NCI-H2107 treated with DMSO at 0.1 percent for 48 hours (cell line): Measurements from ENCODE around the gene GTF2IRD1.
"Not testable (repeated sequence)": the region's sequence is repeated elsewhere in the genome, so short reads cannot be mapped to it uniquely, and the experiment has no call there.

Source experiments
- DNase-seq: peaks from one replicate; lab custom pipeline; 2025; ENCODE audit not compliant: unreplicated experiment; lab: John Stamatoyannopoulos, UW

GTF2IRD1 gene

GRCh38 chr7:74467876-74468275 is 14.2 kb downstream of the GTF2IRD1 start:
- DNase-seq: no peak

- no peak for DNase-seq
These were observed 16.8 kb downstream of the GTF2IRD1 start for GRCh38 chr7:74470504-74470903.

DNA sequence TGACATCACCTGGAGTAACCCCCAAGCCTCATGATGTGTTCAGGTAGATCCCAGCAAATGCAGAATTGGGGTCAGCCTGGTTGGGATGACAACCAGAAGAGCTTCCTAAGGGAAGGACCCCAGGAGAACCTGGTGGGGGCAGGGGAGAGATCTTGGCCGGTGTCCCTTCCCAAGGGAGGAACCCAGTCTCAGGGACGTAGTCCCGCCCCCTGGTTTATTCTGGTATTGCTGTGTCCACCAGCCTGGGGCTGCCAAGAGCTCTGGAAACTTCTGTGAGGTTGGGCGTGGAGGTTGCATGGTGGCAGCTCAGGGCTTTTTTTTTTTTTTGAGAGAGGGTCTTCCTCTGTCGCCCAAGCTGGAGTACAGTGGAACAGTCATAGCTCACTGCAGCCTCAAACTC is 19.4 kb downstream of the GTF2IRD1 start:
- DNase-seq: no peak

DNA sequence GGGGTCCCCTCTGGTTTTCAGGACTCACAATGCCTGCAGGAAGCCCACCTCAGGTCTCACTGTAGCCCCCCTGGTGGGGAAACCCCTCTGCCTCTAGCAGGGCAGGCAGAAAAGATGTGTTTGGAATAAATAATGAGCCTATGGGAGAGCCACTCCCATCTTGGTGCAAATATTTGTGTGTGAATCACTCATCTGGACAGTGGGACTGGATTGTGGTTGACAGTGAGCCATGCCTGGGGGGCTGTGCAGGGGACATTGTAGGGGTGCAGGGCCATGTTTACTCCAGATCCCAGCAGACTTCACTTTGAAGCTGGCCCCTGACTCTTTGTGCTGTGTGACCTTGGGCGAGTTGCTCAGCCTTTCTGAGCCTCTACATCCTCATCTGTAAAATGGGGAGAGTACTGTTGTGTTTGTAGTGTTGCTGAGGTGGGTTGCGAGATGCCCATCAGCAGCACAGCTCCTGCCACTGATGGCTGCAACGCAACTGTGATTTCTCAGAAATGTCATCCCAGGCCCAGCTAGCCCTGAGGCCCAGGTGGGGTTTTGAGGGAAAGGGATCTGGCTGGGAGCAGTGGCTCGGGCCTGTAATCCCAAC is 20.7 kb downstream of the GTF2IRD1 start:
- no peak for DNase-seq

GRCh38 chr7:74475243-74475986 is 21.7 kb downstream of the GTF2IRD1 start:
- DNase-seq: peak; percentile 95

- peak; percentile 92 for DNase-seq
These were observed 22.3 kb downstream of the GTF2IRD1 start for GRCh38 chr7:74475987-74476350.

DNA sequence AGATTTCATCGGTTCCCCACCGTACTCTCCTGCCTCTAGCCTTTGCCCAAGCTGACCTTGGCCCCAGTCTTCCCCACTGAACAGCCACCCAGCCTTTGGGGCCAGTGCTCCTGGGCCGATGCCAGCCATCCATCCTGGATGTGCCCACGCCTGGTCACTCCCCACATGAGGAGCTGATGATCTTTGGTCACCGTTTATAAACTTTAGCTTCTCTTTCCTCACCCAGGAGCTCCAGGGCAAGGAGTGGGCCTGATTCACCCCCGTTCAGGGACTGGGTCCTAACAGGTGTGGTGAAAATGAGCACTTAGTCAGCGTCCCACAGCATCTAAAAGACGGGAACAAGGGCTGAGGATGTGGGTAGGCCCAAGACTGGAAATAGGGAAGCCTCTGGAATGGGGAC is 22.9 kb downstream of the GTF2IRD1 start:
- DNase-seq: no peak

DNA sequence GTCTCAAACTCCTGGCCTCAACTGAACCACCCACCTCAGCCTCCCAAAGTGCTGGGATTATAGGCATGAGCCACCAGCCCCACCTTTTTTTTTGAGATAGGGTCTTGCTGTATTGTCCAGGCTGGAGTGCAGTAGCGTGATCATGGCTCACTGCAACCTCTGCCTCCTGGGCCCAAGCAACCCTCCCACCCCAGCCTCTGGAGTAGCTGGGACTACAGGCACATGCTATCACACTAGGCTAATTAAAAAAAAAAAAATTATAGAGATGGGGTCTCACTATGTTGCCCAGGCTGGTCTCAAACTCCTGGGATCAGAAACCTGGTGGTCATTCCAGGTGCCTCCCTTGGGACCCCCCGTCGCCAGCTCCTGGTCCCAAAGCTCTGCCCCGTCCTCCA is 25.0 kb downstream of the GTF2IRD1 start:
- DNase-seq: no peak

DNA sequence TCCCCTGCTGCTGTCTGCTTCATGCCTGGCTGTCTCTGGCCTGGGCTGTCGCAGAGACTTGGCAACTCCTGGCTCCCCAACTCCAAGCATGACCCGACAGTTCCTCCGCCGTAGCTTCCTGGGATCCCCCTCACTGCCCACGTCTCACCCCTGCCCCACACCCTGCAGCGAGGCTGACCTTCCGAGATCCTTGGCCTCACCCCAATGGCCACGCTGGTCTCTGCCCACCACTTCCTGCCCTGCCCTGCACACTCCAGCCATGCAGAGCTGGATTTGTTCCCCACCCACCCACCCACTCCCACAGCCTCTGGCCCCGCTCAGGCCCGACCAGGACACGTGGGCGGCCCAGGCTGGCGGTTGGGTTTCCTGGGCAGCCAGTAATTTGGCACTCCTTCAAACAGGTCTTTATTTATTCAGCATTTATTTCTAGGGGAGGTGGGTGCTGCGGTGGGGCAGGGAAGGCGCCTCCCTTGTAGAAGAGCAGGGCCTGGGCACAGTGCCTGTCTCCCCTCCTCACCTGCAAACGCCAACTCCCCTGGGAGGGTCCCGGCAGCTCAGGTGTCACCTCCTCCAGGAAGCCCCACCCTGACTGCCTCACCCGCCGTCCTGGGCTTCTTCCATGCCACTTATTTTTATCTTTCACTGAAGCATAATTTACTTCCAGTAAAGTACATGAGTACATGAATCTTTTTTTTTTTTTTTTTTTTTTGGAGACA is 25.5 kb downstream of the GTF2IRD1 start:
- peak; percentile 91 for DNase-seq

DNA sequence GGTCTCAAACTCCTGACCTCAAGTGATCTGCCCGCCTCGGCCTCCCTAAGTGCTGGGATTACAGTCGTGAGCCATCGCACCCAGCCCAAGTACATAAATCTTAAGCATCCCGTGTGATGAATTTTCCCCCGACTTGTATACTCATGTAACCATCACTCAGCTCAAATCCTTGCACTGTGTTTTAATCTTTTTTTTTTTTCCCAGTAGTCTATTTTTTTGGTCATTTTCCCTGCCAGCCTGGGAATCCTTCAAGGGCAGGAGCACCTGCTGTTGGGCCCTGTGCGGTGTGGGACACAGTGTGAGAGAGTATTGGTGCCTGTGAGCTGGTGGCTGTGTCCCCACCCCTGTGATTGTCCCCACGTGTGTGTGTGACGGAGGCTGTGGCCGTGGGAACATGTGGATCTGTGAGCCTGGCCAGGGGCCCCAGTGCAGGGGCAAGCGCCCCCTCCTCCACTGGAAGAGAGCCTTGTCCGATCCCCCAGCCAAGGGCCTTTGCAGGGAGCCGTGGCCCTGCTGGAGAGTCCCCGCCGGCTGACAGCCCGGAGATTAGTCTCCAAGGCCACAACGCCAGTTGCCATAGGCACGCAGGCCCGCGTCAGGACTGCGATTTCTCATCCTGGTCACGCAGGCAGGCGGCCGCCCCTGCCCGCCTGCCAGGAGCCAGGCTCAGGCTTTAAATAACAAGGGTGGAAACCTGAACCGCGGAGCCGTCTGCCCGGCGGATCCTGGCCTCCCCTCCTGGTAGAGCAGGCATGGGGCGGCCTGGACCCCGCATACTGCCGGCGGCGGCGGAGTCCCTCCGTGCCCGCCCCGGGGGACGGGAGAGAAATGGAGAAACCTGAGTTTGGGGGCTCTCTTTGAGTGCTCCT is 26.5 kb downstream of the GTF2IRD1 start:
- DNase-seq: peak; percentile 64

DNA sequence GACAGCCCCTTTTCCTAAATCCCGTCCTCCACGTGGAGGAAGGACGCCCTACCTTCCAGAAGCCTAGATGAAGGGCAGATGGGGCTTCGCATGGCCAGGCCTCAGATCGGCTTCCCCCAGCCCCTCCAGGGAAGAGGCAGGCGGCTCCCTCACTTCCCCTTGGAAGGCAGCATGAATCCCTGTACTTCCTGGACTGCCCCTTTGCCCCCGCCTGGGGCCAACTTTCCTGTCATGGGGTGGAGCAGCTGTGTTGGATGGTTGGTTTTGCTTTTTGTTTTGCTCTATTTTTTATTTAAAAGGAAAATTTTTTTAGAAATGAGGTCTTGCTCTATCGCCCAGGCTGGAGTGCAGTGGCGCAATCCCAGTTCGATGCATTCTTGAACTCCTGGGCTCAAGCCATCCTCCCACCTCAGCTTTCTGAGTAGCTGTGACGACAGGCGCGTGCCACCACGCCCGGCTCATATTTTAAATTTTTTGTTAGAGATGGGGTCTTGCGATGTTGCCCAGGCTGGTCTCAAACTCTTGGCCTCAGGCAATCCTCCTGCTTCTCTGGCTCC is 27.2 kb downstream of the GTF2IRD1 start:
- peak; percentile 8 for DNase-seq

DNA sequence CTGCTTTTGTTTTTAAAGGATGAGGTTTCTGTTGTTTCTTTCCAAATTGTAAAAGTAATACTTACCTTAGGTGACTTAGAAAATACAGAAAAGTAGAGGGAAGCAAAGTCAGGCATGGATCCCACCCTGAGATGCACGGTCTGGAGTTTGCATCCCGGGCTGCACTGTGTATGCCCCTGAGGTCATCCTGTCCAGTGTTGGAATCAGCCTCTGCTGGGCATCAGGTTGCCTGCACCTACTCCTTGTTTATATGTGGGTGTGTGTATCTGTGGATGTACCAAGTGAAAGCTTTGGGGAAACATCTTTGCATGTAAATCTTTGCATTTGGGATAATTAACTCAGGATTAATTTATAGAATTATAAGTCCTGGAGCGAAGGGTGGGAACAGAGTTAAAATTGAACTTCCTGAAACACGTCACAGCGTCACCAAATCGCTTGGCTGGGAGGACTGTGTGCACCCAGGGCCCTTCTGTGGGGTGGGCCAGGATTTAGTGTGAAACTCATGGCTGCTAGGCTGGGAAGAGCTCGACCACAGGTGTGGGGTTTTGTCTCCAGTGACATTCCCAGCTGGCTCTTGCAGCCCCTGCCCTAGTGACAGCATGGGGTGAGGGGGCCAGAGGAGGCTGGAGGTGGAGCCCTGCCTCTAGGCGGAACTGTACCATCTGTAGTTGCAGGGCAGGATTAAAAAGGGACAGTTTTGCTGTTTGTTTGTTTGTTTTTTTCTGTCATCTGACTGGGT is 27.9 kb downstream of the GTF2IRD1 start:
- DNase-seq: no peak

- DNase-seq: no peak
These were observed 28.4 kb downstream of the GTF2IRD1 start for GRCh38 chr7:74482197-74482467.

GRCh38 chr7:74482629-74483401 is 29.1 kb downstream of the GTF2IRD1 start:
- DNase-seq: peak; percentile 26

GRCh38 chr7:74483402-74484336 is 30.0 kb downstream of the GTF2IRD1 start:
- DNase-seq: no peak

- no peak for DNase-seq
These were observed 31.9 kb downstream of the GTF2IRD1 start for GRCh38 chr7:74485611-74486010.

DNA sequence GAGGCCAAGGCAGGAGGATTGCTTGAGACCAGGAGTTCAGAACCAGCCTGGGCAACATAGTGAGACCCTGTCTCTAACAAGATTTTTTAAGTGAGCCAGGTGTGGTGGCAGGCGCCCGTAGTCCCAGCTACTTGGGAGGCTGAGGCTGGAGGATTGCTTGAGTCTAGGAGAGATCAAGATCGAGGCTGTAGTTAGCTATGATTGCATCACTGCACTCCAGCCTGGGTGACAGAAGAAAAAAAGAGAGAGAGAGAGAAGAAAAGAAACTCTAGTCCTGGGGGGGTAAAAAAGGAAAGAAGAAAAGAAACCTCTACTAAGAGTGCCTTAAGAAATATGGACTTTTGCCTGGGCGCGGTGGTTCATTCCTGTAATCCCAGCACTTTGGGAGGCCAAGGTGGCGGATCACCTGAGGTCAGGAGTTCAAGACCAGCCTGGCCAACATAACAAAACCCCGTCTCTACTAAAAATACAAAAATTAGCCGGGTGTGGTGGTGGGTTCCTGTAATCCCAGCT is 34.9 kb downstream of the GTF2IRD1 start:
- not testable (repeated sequence) for DNase-seq
